Hepatocyte (in vitro differentiated cells): ENCODE data around the gene CNIH3. TPM values are rescaled to one million over a fixed set of nuclear protein-coding genes. Genes with fewer than 3 reads are reported as not detected.

Experiments
- DNase-seq: peaks from one replicate; pipeline ENCODE4 v3.0.0-alpha.2; 2016; ENCODE audit warnings: low spot score
- H2AFZ ChIP-seq: fragments of 200-600 bp; sonication (generic); 2 replicates; pipeline ENCODE4 v1.6.0; 2016; ENCODE audit warnings: antibody characterized with exemption, mild to moderate bottlenecking
- H3K27ac ChIP-seq: fragments of 200-600 bp; sonication (generic); 2 replicates; pipeline ENCODE4 v1.5.1; 2016; ENCODE audit warnings: mild to moderate bottlenecking
- H3K27me3 ChIP-seq: fragments of 200-600 bp; sonication (generic); 2 replicates; pipeline ENCODE4 v1.6.1; 2016
- H3K36me3 ChIP-seq: fragments of 200-600 bp; sonication (generic); replicated peaks from 2 replicates; pipeline ENCODE4 v1.5.1; 2016; ENCODE audit warnings: low read depth; ENCODE audit not compliant: insufficient read depth
- H3K4me1 ChIP-seq: fragments of 200-600 bp; sonication (generic); 2 replicates; pipeline ENCODE4 v1.5.1; 2016; ENCODE audit warnings: mild to moderate bottlenecking, moderate library complexity; ENCODE audit not compliant: insufficient read depth
- H3K4me2 ChIP-seq: fragments of 200-600 bp; sonication (generic); 2 replicates; pipeline ENCODE4 v1.6.0; 2016
- H3K4me3 ChIP-seq: fragments of 200-600 bp; sonication (generic); 2 replicates; pipeline ENCODE4 v1.5.1; 2016; ENCODE audit warnings: mild to moderate bottlenecking
- H3K79me2 ChIP-seq: fragments of 200-600 bp; sonication (generic); 2 replicates; pipeline ENCODE4 v1.6.0; 2017; ENCODE audit warnings: mild to moderate bottlenecking
- H3K9me2 ChIP-seq: fragments of 200-600 bp; sonication (generic); replicated peaks from 2 replicates; pipeline ENCODE4 v1.6.0; 2017; ENCODE audit warnings: mild to moderate bottlenecking; ENCODE audit not compliant: insufficient read depth
- H3K9me3 ChIP-seq: fragments of 200-600 bp; sonication (generic); 2 replicates; pipeline ENCODE4 v1.5.1; 2016; ENCODE audit warnings: low read depth, mild to moderate bottlenecking
- H4K20me1 ChIP-seq: fragments of 200-600 bp; sonication (generic); 2 replicates; pipeline ENCODE4 v1.6.0; 2016; ENCODE audit warnings: mild to moderate bottlenecking; ENCODE audit not compliant: insufficient read depth, poor library complexity, severe bottlenecking
- CTCF ChIP-seq: fragments of 200-600 bp; sonication (generic); IDR thresholded peaks from 2 replicates; pipeline ENCODE4 v1.5.1; 2016; ENCODE audit warnings: antibody characterized with exemption, mild to moderate bottlenecking; ENCODE audit not compliant: poor library complexity
- EZH2 ChIP-seq: fragments of 200-600 bp; sonication (generic); IDR thresholded peaks from 2 replicates; pipeline ENCODE4 v1.6.1; 2016; ENCODE audit warnings: antibody characterized with exemption, mild to moderate bottlenecking, borderline replicate concordance
- EZH2phosphoT487 ChIP-seq: fragments of 200-600 bp; sonication (generic); IDR thresholded peaks from one replicate; pipeline ENCODE4 v1.6.1; 2018; ENCODE audit warnings: antibody characterized with exemption, mild to moderate bottlenecking, low read depth, moderate library complexity; ENCODE audit not compliant: unreplicated experiment, severe bottlenecking
- WGBS: methylation state at CpG from one replicate; pipeline ENCODE4 v1.1.6; 2016; ENCODE audit warnings: low lambda C conversion rate; ENCODE audit errors: missing lambda C conversion rate; 5-methylcytosine and 5-hydroxymethylcytosine counted together
- polyA plus RNA-seq: library from polyadenylated mRNA; unstranded; fragments of >200 nt; fragmentation: Nextera tagmentation; extraction: Ambion mirVana; gene quantifications from 2 replicates; pipeline ENCODE4 v1.2.1, GENCODE V29; 2016
- total RNA-seq: library from RNA; depleted of rRNA; stranded (reverse); fragments of >200 nt; gene quantifications from 2 replicates; pipeline ENCODE4 v1.2.3, GENCODE V29; 2014

Gene CNIH3
- total and polyA plus RNA-seq, 2 experiments from 2014 or later, result 2.8 to 3.5 TPM

GRCh38 chr1:224761245-224761644, 145.1 kb downstream of the CNIH3 start:
- no peak for TF ChIP-seq EZH2
- no peak for TF ChIP-seq CTCF
- no peak for TF ChIP-seq EZH2phosphoT487
- 88% methylated on average over 1 of the region's 1 CpG for WGBS
- H4K20me1 ChIP-seq, result no peaks in the 10 kb centered on the region

GRCh38 chr1:224762046-224762445, 145.9 kb downstream of the CNIH3 start:
- DNase-seq, result no peak
- Histone ChIP-seq H3K9me2 (no peaks in the 10 kb centered on the region), H3K36me3 (no peaks in the 10 kb centered on the region), H2AFZ (no peak overlapping the region), H3K79me2 (no peaks in the 10 kb centered on the region), H3K4me1 (no peaks in the 10 kb centered on the region), H3K27ac (no peak overlapping the region), H3K4me2 (no peak overlapping the region), H4K20me1 (no peaks in the 10 kb centered on the region), H3K4me3 (no peak overlapping the region), H3K9me3 (no peaks in the 10 kb centered on the region), H3K27me3 (no peaks in the 10 kb centered on the region)
- no peak for TF ChIP-seq CTCF
- whole genome bisulfite sequencing, result 89% methylated on average over 2 of the region's 2 CpGs

More at GRCh38 chr1:224761245-224761644, 145.1 kb downstream of the CNIH3 start:
- no peak overlapping the region for H3K4me2 ChIP-seq
- no peak overlapping the region for H3K4me3 ChIP-seq
- no peaks in the 10 kb centered on the region for H3K9me2 ChIP-seq
- no peaks in the 10 kb centered on the region for H3K4me1 ChIP-seq
- H3K27ac ChIP-seq, result no peak overlapping the region
- H3K36me3 ChIP-seq, result no peaks in the 10 kb centered on the region
- H3K79me2 ChIP-seq, result no peaks in the 10 kb centered on the region
- H3K27me3 ChIP-seq, result no peaks in the 10 kb centered on the region
- no peak overlapping the region for H2AFZ ChIP-seq
- DNase-seq, result no peak
- no peaks in the 10 kb centered on the region for H3K9me3 ChIP-seq

GRCh38 chr1:224762701-224763100, 146.6 kb downstream of the CNIH3 start:
- no peaks in the 10 kb centered on the region for H3K9me3 ChIP-seq

More at GRCh38 chr1:224762701-224763100, 146.6 kb downstream of the CNIH3 start:
- Histone ChIP-seq H3K27ac (no peak overlapping the region), H3K9me2 (no peaks in the 10 kb centered on the region), H3K27me3 (no peaks in the 10 kb centered on the region), H3K4me2 (no peak overlapping the region), H2AFZ (no peak overlapping the region), H4K20me1 (no peaks in the 10 kb centered on the region), H3K4me3 (no peak overlapping the region), H3K36me3 (no peaks in the 10 kb centered on the region), H3K79me2 (no peaks in the 10 kb centered on the region), H3K4me1 (no peaks in the 10 kb centered on the region)
- no peak for DNase-seq
- 91% methylated on average over 3 of the region's 3 CpGs for WGBS
- no peak for TF ChIP-seq EZH2phosphoT487
- TF ChIP-seq EZH2, result no peak
- TF ChIP-seq CTCF, result no peak
